Calu3 (cell line): ENCODE results near the gene KRT31. TPM values are rescaled to one million over a fixed set of nuclear protein-coding genes. Genes with fewer than 3 reads are reported as not detected.
A peak's percentile ranks its signal among the peaks of the same experiment; 100 is the strongest.

ENCODE experiments used
- Bru-seq: library from RNA; stranded (reverse); fragments of 400-500 nt; gene quantifications from one replicate; lab custom pipeline; 2021; lab: Mats Ljungman, UMichigan
- BruChase-seq, 2 experiments: library from RNA; stranded (reverse); fragments of 400-500 nt; gene quantifications; one replicate each; lab custom pipeline; 2021; lab: Mats Ljungman, UMichigan
- BruUV-seq: library from RNA; stranded (reverse); fragments of 400-500 nt; replicated peaks from 2 replicates; lab custom pipeline; 2021; lab: Mats Ljungman, UMichigan
- CTCF ChIA-PET: fragments of 300-600 bp; sonication (Branson Sonifier 250); formaldehyde crosslinking; loops from one replicate; lab custom pipeline; 2022; ENCODE audit warnings: antibody characterized with exemption; lab: Charles Lee
- DNase-seq: peaks from one replicate; pipeline ENCODE4 v3.0.0; 2022
- H3K27ac Mint-ChIP-seq: one replicate; pipeline ENCODE4 v1.8.0; 2022; ENCODE audit warnings: mixed read lengths; ENCODE audit not compliant: unreplicated experiment
- H3K27me3 Mint-ChIP-seq: one replicate; pipeline ENCODE4 v1.8.0; 2022; ENCODE audit warnings: mixed read lengths; ENCODE audit not compliant: unreplicated experiment
- H3K36me3 Mint-ChIP-seq: one replicate; pipeline ENCODE4 v1.8.0; 2022; ENCODE audit warnings: mild to moderate bottlenecking, moderate library complexity, mixed read lengths; ENCODE audit not compliant: insufficient read depth, unreplicated experiment
- H3K4me1 Mint-ChIP-seq: one replicate; pipeline ENCODE4 v1.8.0; 2022; ENCODE audit warnings: mild to moderate bottlenecking, low read depth, mixed read lengths; ENCODE audit not compliant: unreplicated experiment
- H3K4me3 Mint-ChIP-seq: one replicate; pipeline ENCODE4 v1.8.0; 2022; ENCODE audit warnings: mild to moderate bottlenecking, low read depth, moderate library complexity, mixed read lengths; ENCODE audit not compliant: unreplicated experiment
- H3K9me3 Mint-ChIP-seq: one replicate; pipeline ENCODE4 v1.8.0; 2022; ENCODE audit warnings: low read depth, mixed read lengths; ENCODE audit not compliant: unreplicated experiment
- intact Hi-C: fragments of 100-400 bp; cut with micrococcal nuclease; formaldehyde crosslinking; loops from one replicate; pipeline ENCODE4 v1.10.0; 2022; ENCODE audit not compliant: unreplicated experiment
- long read RNA-seq: library from polyadenylated mRNA; stranded (forward); transcript quantifications from one replicate; pipeline ENCODE4 v2.0.0, GENCODE V29; 2022
- total RNA-seq: library from RNA; stranded (reverse); gene quantifications from 2 replicates; pipeline ENCODE4 v1.2.3, GENCODE V29; 2022
- TF ChIP-seq, protein P1 (sequence below): fragments of 200-600 bp; IDR thresholded peaks from one replicate; pipeline ENCODE4 v1.8.0; 2022; ENCODE audit warnings: antibody characterized with exemption; ENCODE audit not compliant: unreplicated experiment

KRT31 gene
- total RNA-seq (not detected in 2 replicates), Bru-seq, nascent RNA (not detected), BruChase-seq, experiment 1, labeled RNA remaining after a 6-hour chase (not detected), BruChase-seq, experiment 2, labeled RNA remaining after a 2-hour chase (percentile 13 among the genes with signal in this experiment)
- long read RNA-seq: 0 reads

DNA sequence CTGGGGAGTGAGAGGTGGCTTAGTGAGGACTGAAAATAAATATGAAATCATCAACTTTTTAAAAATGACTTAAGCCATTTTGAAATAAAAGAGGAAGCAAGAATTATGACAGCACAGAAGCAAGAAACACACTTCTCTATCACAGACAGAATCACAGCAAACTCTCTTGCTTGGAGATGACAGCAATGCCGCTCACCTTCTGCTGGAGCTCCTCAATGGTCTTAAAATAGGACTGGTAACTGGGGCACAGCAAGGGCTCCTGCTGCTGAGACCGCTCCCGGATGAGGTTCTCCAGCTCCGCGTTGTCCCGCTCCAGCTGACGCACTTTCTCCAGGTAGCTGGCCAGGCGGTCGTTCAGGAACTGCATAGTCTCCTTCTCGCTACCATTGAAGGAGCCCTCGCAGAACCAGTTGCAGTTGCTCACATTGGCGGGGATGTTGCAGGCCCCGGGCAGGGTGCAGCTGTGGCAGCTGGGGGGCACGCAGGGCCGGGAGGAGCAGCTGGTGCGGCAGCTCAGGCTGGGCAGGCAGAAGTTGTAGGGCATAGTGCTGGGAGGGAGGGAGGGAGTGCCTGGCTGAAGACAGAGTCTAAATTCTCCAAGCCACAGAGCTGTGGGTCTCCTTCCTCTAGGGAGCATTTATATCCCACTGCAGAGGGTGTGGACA, at the start of gene KRT31:
TSS of gene KRT31 (minus strand) at position 613 of the 665 bp plus-strand sequence. CDS start at position 544, 69 bp downstream.
- DNase-seq: no peak
- H3K4me3 Mint-ChIP-seq: no peak within 1 kb of the TSS
- H3K4me1 Mint-ChIP-seq: peaks cover 29% of the 10 kb centered on the region
- H3K27me3 Mint-ChIP-seq: no peaks in the 10 kb centered on the region
- BruUV-seq: no TSS peak
- CTCF ChIA-PET: no interaction called here
- H3K9me3 Mint-ChIP-seq: no peaks in the 10 kb centered on the region
- TF ChIP-seq, protein P1, sequence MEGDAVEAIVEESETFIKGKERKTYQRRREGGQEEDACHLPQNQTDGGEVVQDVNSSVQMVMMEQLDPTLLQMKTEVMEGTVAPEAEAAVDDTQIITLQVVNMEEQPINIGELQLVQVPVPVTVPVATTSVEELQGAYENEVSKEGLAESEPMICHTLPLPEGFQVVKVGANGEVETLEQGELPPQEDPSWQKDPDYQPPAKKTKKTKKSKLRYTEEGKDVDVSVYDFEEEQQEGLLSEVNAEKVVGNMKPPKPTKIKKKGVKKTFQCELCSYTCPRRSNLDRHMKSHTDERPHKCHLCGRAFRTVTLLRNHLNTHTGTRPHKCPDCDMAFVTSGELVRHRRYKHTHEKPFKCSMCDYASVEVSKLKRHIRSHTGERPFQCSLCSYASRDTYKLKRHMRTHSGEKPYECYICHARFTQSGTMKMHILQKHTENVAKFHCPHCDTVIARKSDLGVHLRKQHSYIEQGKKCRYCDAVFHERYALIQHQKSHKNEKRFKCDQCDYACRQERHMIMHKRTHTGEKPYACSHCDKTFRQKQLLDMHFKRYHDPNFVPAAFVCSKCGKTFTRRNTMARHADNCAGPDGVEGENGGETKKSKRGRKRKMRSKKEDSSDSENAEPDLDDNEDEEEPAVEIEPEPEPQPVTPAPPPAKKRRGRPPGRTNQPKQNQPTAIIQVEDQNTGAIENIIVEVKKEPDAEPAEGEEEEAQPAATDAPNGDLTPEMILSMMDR: no peak
- no peaks in the 10 kb centered on the region for H3K36me3 Mint-ChIP-seq
- H3K27ac Mint-ChIP-seq: no peak within 1 kb of the TSS
- intact Hi-C loops: no loop called here

DNA sequence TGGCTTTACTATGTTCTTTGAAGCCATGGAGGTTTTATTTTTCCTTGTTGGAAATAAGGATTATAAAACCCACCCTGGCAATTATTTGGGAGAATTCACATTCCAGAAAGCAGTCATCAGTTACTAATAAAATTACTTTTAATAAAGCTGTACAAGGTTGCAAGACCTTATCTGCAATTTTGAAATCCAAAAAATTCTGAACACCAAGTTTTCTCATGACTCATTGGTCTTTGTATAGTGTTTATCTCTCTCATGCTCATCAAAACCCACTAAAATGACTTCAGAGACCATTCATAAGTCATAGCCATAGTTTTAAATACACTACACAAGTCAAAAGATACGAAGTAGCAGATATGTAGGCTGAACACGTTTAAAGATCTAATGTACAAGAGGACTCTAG, 49.4 kb upstream of the KRT31 start:
- intact Hi-C loops: no loop called here
- no peak overlapping the region for H3K4me3 Mint-ChIP-seq
- TF ChIP-seq, protein P1: no peak
- H3K27me3 Mint-ChIP-seq: peaks cover 22% of the 10 kb centered on the region
- CTCF ChIA-PET: interaction anchor here (1.1 to 1.6 kb wide), 2 partner anchors 29 to 102 kb away, joined by 3 to 7 read pairs; no protein-coding TSS in a partner anchor
- no peak for DNase-seq
- no peaks in the 10 kb centered on the region for H3K4me1 Mint-ChIP-seq
- peaks cover 13% of the 10 kb centered on the region for H3K9me3 Mint-ChIP-seq
- BruUV-seq: no TSS peak
- no peaks in the 10 kb centered on the region for H3K36me3 Mint-ChIP-seq
- H3K27ac Mint-ChIP-seq: no peak overlapping the region

DNA sequence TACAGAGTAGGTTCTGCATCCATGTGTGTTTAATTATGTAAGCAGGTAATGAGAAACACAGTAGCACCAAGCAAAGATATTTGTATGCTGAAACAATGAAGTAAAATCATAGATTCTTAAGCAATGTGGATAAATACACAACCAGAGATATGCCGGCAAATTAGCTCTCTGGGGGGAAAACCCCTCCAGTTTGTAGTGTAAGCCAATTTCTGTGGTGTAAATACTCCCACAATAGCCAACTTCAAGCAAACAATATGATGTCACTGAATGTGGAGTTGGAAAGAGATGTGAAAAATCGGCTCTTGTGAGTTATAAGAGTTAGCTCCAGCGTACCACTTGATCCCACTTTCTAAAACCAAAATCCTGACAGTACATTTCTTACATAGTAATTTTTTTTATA, 47.2 kb upstream of the KRT31 start:
- BruUV-seq: no TSS peak
- DNase-seq: no peak
- Mint-ChIP-seq H3K27me3 (peaks cover 22% of the 10 kb centered on the region), H3K4me3 (no peak overlapping the region), H3K4me1 (peaks cover under 1% of the 10 kb centered on the region), H3K27ac (no peak overlapping the region), H3K9me3 (no peaks in the 10 kb centered on the region), H3K36me3 (no peaks in the 10 kb centered on the region)
- TF ChIP-seq, protein P1: no peak
- intact Hi-C loops: no loop called here
- CTCF ChIA-PET: no interaction called here

DNA sequence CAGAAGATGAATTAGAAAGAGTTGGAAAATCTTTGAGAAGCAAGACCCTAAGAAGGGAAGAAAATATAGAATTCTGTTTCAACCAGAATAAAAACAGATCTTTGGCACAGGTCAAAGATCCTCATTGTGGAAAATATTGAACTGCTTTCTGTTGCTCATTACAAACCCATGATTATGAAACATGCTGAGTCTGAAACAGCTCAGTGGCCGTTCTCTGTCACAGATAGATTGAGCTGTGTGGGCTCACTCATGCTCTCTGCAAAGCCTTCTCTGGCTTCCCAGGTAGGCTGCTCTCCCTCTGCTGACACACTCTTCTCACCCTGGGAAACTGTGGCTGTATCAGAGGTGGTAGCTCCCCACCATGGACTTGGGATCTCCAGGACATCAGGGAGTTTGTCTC, 46.8 kb upstream of the KRT31 start:
- peaks cover 6% of the 10 kb centered on the region for H3K4me1 Mint-ChIP-seq
- no peaks in the 10 kb centered on the region for H3K9me3 Mint-ChIP-seq
- no peaks in the 10 kb centered on the region for H3K36me3 Mint-ChIP-seq
- CTCF ChIA-PET: no interaction called here
- H3K4me3 Mint-ChIP-seq: no peak overlapping the region
- BruUV-seq: no TSS peak
- TF ChIP-seq, protein P1: no peak
- H3K27ac Mint-ChIP-seq: no peak overlapping the region
- DNase-seq: no peak
- intact Hi-C loops: no loop called here
- H3K27me3 Mint-ChIP-seq: peaks cover 22% of the 10 kb centered on the region
